GM10266 (cell line): Measurements from ENCODE around the gene ARL8B.
"Not testable (repeated sequence)": the region's sequence is repeated elsewhere in the genome, so short reads cannot be mapped to it uniquely, and the experiment has no call there.

Experiments
- DNase-seq: peaks from one replicate; pipeline ENCODE4 v3.0.0; 2012; ENCODE audit errors: extremely low spot score
- TF ChIP-seq, protein P1 (sequence below): IDR thresholded peaks from 2 replicates; pipeline ENCODE4 v1.5.1; 2012; ENCODE audit warnings: mild to moderate bottlenecking, low read depth; ENCODE audit not compliant: control insufficient read depth, insufficient read depth; ENCODE audit errors: missing control alignments

Gene ARL8B

DNA sequence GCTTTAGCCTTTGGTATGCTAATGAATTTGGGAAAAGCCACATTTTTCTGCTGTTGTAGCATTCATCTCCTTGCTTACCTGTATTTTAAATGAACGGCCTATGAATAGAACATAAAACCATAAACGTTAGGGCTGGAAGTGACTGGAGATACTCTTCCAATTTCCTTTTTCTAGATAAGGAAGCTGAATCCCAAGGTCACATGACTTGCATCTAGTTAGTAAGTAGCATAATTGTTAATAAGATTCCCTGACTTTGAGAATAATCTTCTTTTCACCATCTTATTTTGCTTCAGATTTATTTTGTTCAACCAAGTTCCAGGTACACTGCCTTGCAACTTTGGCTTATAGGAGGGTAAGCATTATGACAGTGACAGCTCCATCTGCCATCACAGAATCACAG, 44.8 kb downstream of the ARL8B start:
- TF ChIP-seq, protein P1, sequence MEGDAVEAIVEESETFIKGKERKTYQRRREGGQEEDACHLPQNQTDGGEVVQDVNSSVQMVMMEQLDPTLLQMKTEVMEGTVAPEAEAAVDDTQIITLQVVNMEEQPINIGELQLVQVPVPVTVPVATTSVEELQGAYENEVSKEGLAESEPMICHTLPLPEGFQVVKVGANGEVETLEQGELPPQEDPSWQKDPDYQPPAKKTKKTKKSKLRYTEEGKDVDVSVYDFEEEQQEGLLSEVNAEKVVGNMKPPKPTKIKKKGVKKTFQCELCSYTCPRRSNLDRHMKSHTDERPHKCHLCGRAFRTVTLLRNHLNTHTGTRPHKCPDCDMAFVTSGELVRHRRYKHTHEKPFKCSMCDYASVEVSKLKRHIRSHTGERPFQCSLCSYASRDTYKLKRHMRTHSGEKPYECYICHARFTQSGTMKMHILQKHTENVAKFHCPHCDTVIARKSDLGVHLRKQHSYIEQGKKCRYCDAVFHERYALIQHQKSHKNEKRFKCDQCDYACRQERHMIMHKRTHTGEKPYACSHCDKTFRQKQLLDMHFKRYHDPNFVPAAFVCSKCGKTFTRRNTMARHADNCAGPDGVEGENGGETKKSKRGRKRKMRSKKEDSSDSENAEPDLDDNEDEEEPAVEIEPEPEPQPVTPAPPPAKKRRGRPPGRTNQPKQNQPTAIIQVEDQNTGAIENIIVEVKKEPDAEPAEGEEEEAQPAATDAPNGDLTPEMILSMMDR, result no peak
- DNase-seq, result no peak

DNA sequence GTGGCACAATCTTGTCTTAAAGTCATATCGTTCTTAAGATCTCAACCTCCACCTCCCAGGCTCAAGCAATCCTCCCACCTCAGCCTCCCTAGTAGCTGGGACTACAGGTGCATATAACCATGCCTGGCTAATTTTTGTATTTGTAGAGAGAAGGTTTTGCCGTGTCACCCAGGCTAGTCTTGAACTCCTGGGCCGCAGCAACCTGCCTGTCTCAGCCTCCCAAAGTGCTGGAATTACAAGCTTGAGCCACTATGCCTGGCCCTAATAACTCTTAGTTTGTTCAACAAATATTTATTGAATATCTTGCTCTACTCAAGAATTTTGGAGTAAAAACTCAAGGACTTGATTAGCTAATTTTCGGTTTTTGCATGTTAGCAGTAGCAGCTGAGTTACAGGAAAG, 46.0 kb downstream of the ARL8B start:
- TF ChIP-seq, protein P1, result no peak
- no peak for DNase-seq

DNA sequence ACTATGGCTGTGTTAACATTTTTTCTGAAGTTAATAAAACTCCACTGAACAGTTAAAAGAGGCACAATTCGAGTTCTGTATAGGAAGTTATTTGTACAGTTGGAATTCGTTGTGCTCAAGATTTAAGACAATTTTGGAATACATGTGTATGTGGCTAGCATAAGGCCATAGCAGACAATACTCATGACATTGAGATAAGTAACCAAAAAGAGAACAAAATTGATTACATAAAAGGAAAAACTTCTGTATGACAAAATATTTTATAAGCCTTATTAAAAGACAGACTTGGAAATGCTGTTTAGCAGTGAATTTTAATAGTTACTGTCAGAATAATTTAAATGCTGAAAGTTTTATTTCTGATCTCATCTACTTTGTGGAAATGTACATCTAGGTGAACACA, 47.7 kb downstream of the ARL8B start:
- TF ChIP-seq, protein P1, result no peak
- no peak for DNase-seq

DNA sequence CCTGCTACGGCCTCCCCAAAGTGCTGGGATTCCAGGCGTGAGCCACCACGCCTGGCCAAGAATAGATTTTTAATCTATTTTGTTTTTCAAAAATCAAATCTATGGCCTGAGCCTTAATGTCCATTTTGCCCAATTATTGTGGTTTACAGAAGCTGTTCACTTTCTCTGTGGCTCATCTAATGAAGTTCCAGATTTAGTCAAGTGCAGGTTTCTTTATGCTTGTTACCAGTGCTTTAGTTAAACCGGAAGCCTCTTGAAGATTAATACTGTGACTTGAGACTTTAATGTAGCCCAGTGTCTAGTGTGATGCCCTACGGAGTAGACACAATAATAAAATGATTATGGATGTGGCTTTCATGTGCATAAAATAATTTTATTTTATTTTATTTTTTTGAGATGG, 48.9 kb downstream of the ARL8B start:
- TF ChIP-seq, protein P1, result no peak
- DNase-seq, result no peak

DNA sequence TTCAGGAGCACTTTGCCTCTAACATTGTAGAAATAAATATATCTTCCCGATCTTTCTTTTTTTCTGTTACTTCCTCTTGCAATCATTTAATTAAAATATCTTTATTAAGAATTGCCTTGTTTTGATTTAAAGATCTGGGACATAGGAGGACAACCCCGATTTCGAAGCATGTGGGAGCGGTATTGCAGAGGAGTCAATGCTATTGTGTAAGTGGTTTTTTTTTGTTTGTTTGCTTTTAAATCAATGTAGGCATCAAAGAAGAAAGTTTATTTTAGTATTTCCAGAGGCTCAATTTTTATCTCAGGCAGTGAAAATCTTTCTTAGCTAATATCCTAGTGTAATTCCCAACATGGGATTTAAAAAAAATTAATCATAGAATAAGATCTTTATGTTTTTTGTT, 49.9 kb downstream of the ARL8B start:
- no peak for DNase-seq
- TF ChIP-seq, protein P1, result no peak

DNA sequence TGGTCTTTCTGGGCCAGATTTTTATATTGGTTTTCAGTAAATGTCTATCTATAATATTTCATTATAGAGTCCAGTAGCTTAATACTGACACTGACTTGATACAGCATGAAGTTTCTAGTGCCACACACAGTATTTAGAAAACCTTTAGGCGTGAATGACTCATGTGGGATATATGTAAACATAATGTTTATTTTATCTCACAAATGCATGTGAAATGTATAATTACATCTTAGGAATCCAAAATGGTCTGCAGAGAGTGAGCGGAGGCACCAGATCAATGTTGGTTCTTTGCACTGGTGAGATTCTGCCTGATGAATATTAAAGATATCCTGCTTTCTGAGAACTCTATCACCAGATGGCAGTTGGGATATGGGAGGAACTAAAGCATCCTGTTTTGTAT, 56.9 kb downstream of the ARL8B start:
- DNase-seq, result not testable (repeated sequence)

DNA sequence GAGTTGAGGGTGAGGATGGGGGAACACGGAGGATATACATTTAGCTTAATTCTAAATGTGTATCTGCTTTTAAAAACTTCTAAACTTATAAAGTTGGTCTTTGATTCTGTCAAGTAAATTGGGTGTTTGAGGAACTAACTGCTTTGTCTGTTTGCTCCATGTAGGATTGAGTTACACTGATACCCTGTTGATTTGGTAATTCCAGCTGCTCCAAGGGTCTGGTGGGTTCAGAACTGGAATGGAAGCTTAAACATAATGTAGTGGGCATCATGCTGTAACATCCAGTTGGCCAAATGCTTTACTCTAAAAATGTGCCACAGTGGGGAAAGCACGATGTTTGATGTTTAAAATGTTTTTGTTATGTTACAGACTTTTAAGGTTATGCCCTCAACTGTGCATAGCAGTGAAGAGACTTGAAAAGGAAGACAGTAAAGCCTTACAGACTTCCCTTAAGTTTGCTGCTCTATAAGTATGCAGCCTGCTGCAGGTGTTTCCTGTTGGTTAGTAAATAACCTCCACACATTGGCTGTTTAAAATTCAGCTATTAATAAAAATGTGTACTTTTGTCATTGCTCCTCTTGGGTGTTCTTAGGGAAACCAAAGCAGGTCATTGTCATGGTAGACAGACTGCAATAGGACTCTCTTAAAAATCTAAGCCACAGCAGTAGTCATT, 59.5 kb downstream of the ARL8B start:
- TF ChIP-seq, protein P1, result no peak
- DNase-seq, result peak; percentile 34

DNA sequence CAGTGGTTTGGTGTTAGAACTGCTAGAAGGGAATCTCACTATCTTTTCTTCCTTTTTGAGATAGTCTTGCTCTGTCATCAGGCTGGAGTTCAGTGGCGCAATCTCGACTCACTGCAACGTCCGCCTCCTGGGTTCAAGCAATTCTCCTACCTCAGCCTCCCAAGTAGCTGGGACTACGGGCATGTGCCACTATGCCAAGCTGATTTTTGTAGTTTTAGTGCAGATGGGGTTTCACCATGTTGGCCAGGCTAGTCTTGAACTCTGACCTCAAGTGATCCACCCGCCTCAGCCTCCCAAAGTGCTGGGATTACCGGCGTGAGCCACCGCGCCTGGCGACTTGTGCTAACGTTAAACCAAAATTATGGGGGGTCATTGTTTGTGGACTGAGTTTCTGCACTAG, 61.6 kb downstream of the ARL8B start:
- DNase-seq, result not testable (repeated sequence)
